WTC11 (cell line): Measurements from ENCODE around the gene CYP46A1. TPM values are rescaled to one million over a fixed set of nuclear protein-coding genes. Genes with fewer than 3 reads are reported as not detected.

Experiments
- ATAC-seq: fragments of 200-7000 bp; cut with Tn5 transposase; 2 replicates; pipeline ENCODE4 v1.10.0; 2021; ENCODE audit warnings: mild to moderate bottlenecking, moderate library complexity
- CTCF ChIA-PET: fragments of 300-600 bp; sonication (Branson Sonifier 250); formaldehyde crosslinking; loops from one replicate; lab custom pipeline; 2021; ENCODE audit warnings: antibody characterized with exemption; lab: Charles Lee
- POLR2A ChIA-PET: fragments of 350-600 bp; sonication (Branson Sonifier 250); formaldehyde crosslinking; loops from one replicate; lab custom pipeline; 2021; ENCODE audit warnings: antibody characterized with exemption; lab: Charles Lee
- DNase-seq: peaks from one replicate; pipeline ENCODE4 v3.0.0; 2021; ENCODE audit warnings: low spot score
- H3K27ac Mint-ChIP-seq: 2 replicates; pipeline ENCODE4 v1.8.0; 2021; ENCODE audit warnings: mixed read lengths
- H3K27me3 Mint-ChIP-seq: 2 replicates; pipeline ENCODE4 v1.8.0; 2021; ENCODE audit warnings: low read depth, mild to moderate bottlenecking, moderate library complexity, mixed read lengths
- H3K36me3 Mint-ChIP-seq: 2 replicates; pipeline ENCODE4 v1.8.0; 2021; ENCODE audit warnings: mixed read lengths
- H3K4me1 Mint-ChIP-seq: 2 replicates; pipeline ENCODE4 v1.8.0; 2022; ENCODE audit warnings: mixed read lengths
- H3K4me3 Mint-ChIP-seq: 2 replicates; pipeline ENCODE4 v1.8.0; 2021; ENCODE audit warnings: mild to moderate bottlenecking, moderate library complexity, mixed read lengths
- H3K9me3 Mint-ChIP-seq: 2 replicates; pipeline ENCODE4 v1.8.0; 2021; ENCODE audit warnings: mixed read lengths
- ATF1 ChIP-seq: sonication (generic); formaldehyde crosslinking; IDR thresholded peaks from 2 replicates; pipeline ENCODE4 v1.8.1; 2023; ENCODE audit warnings: mild to moderate bottlenecking, moderate library complexity, missing genetic modification reagents
- CREB1 ChIP-seq: sonication (generic); formaldehyde crosslinking; IDR thresholded peaks from 2 replicates; pipeline ENCODE4 v1.8.0; 2023; ENCODE audit warnings: mild to moderate bottlenecking, missing genetic modification reagents
- ETV6 ChIP-seq: sonication (generic); formaldehyde crosslinking; IDR thresholded peaks from 2 replicates; pipeline ENCODE4 v1.8.1; 2022; ENCODE audit warnings: mild to moderate bottlenecking, missing genetic modification reagents
- FOXP1 ChIP-seq: sonication (generic); formaldehyde crosslinking; IDR thresholded peaks from 2 replicates; pipeline ENCODE4 v1.8.0; 2022; ENCODE audit warnings: missing genetic modification reagents, mild to moderate bottlenecking, moderate library complexity, borderline replicate concordance
- GABPB1 ChIP-seq: sonication (generic); formaldehyde crosslinking; IDR thresholded peaks from 2 replicates; pipeline ENCODE4 v1.8.1; 2023; ENCODE audit warnings: mild to moderate bottlenecking, missing genetic modification reagents
- GTF2I ChIP-seq: fragments of 250-450 bp; sonication (Bioruptor Pico); conservative IDR thresholded peaks from 2 replicates; pipeline ENCODE4 v1.4.0; 2021; ENCODE audit warnings: mild to moderate bottlenecking
- HMGA2 ChIP-seq: fragments of 250-450 bp; sonication (Bioruptor Pico); IDR thresholded peaks from 2 replicates; pipeline ENCODE4 v1.4.0; 2021; ENCODE audit warnings: mild to moderate bottlenecking, moderate library complexity
- MXD4 ChIP-seq: fragments of 250-450 bp; sonication (Bioruptor Pico); IDR thresholded peaks from 2 replicates; pipeline ENCODE4 v1.8.0; 2021; ENCODE audit warnings: mild to moderate bottlenecking, moderate library complexity, borderline replicate concordance
- NFE2L1 ChIP-seq: sonication (generic); formaldehyde crosslinking; IDR thresholded peaks from 2 replicates; pipeline ENCODE4 v1.8.1; 2023; ENCODE audit warnings: missing genetic modification reagents
- OVOL2 ChIP-seq: fragments of 250-450 bp; sonication (Bioruptor Pico); IDR thresholded peaks from 2 replicates; pipeline ENCODE4 v1.9.0; 2021; ENCODE audit warnings: mild to moderate bottlenecking, borderline replicate concordance
- SP1 ChIP-seq: sonication (generic); formaldehyde crosslinking; conservative IDR thresholded peaks from 2 replicates; pipeline ENCODE4 v1.8.1; 2022; ENCODE audit warnings: missing genetic modification reagents
- ZNF317 ChIP-seq: sonication (generic); formaldehyde crosslinking; IDR thresholded peaks from 2 replicates; pipeline ENCODE4 v1.8.1; 2023; ENCODE audit warnings: low read depth, mild to moderate bottlenecking, moderate library complexity, missing genetic modification reagents, borderline replicate concordance
- total RNA-seq: library from RNA; stranded (reverse); gene quantifications from 3 replicates; pipeline ENCODE4 v1.2.3, GENCODE V29; 2021
- TF ChIP-seq, protein P1 (sequence below): fragments of 200-600 bp; IDR thresholded peaks from 2 replicates; pipeline ENCODE4 v1.8.0; 2022; ENCODE audit warnings: antibody characterized with exemption
- TF ChIP-seq, protein P2 (sequence below): fragments of 250-450 bp; sonication (Bioruptor Pico); IDR thresholded peaks from 2 replicates; pipeline ENCODE4 v1.9.0; 2021; ENCODE audit warnings: mild to moderate bottlenecking
- TF ChIP-seq, protein P3 (sequence below): sonication (generic); formaldehyde crosslinking; IDR thresholded peaks from 2 replicates; pipeline ENCODE4 v1.8.1; 2022; ENCODE audit warnings: mild to moderate bottlenecking, moderate library complexity, missing genetic modification reagents
- TF ChIP-seq, protein P4 (sequence below): sonication (generic); formaldehyde crosslinking; IDR thresholded peaks from 2 replicates; pipeline ENCODE4 v1.8.0; 2023; ENCODE audit warnings: mild to moderate bottlenecking, missing genetic modification reagents
- TF ChIP-seq, protein P5 (sequence below): sonication (generic); formaldehyde crosslinking; IDR thresholded peaks from 2 replicates; pipeline ENCODE4 v1.8.0; 2022; ENCODE audit warnings: mild to moderate bottlenecking, missing genetic modification reagents

CYP46A1 gene
- total RNA-seq, 1 experiment from 2014 or later, result 0.77 TPM

DNA sequence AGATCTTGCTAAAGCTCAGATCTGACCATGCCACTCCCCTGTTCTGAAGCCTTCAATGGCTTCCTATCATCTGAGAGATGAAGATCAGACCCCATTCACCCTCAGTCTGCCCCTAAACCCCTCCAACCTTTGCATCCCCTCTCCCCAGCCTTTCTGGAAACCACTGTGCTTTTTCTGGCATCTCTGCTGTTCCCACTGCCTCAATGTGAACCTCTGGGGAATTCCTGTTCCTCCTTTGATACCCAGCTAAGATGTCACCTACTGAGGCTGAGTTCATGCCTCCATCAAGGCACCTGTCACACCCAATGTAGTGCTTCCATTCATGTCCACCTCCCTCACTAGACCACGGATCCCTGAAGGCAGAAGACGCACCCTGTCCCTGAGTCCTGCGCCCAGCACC, 19.3 kb downstream of the CYP46A1 start (continued):
- no peak for TF ChIP-seq ATF1 (CRISPR knock-in tag)
- no peak for TF ChIP-seq MXD4 (CRISPR knock-in tag)
- TF ChIP-seq, protein P1, sequence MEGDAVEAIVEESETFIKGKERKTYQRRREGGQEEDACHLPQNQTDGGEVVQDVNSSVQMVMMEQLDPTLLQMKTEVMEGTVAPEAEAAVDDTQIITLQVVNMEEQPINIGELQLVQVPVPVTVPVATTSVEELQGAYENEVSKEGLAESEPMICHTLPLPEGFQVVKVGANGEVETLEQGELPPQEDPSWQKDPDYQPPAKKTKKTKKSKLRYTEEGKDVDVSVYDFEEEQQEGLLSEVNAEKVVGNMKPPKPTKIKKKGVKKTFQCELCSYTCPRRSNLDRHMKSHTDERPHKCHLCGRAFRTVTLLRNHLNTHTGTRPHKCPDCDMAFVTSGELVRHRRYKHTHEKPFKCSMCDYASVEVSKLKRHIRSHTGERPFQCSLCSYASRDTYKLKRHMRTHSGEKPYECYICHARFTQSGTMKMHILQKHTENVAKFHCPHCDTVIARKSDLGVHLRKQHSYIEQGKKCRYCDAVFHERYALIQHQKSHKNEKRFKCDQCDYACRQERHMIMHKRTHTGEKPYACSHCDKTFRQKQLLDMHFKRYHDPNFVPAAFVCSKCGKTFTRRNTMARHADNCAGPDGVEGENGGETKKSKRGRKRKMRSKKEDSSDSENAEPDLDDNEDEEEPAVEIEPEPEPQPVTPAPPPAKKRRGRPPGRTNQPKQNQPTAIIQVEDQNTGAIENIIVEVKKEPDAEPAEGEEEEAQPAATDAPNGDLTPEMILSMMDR, result no peak
- TF ChIP-seq, protein P2, sequence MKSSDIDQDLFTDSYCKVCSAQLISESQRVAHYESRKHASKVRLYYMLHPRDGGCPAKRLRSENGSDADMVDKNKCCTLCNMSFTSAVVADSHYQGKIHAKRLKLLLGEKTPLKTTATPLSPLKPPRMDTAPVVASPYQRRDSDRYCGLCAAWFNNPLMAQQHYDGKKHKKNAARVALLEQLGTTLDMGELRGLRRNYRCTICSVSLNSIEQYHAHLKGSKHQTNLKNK (CRISPR knock-in tag), result no peak
- TF ChIP-seq, protein P3, sequence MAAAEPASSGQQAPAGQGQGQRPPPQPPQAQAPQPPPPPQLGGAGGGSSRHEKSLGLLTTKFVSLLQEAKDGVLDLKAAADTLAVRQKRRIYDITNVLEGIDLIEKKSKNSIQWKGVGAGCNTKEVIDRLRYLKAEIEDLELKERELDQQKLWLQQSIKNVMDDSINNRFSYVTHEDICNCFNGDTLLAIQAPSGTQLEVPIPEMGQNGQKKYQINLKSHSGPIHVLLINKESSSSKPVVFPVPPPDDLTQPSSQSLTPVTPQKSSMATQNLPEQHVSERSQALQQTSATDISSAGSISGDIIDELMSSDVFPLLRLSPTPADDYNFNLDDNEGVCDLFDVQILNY, result no peak

DNA sequence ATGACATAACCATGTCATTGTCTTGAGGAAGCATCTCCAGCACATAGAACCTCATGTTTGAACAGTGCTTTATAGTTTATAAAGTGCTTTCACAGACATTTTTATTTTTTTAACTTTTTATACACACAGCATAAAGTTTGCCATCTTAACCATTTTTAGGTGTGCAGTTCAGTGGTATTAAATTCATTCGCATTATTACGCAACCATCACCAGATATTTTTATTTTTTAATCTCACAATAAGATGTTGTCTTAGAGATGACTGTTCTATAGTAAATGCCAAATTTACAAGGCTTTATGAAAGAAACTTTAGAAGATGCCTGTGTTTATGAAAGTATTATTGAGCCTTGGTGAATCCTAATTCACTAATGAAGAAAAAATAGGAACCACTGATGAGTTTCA, 19.9 kb downstream of the CYP46A1 start:
- ChIA-PET POLR2A (no interaction called here), CTCF (no interaction called here)
- DNase-seq (no peak), ATAC-seq (no peak)
- Mint-ChIP-seq H3K4me1 (no peaks in the 10 kb centered on the region), H3K27me3 (peaks cover 3% of the 10 kb centered on the region; the same call in 1 of the 2 replicates), H3K36me3 (peaks cover 22% of the 10 kb centered on the region), H3K9me3 (peaks cover 27% of the 10 kb centered on the region), H3K27ac (no peak overlapping the region), H3K4me3 (no peak overlapping the region)
- no peak for TF ChIP-seq OVOL2
- TF ChIP-seq, protein P4, sequence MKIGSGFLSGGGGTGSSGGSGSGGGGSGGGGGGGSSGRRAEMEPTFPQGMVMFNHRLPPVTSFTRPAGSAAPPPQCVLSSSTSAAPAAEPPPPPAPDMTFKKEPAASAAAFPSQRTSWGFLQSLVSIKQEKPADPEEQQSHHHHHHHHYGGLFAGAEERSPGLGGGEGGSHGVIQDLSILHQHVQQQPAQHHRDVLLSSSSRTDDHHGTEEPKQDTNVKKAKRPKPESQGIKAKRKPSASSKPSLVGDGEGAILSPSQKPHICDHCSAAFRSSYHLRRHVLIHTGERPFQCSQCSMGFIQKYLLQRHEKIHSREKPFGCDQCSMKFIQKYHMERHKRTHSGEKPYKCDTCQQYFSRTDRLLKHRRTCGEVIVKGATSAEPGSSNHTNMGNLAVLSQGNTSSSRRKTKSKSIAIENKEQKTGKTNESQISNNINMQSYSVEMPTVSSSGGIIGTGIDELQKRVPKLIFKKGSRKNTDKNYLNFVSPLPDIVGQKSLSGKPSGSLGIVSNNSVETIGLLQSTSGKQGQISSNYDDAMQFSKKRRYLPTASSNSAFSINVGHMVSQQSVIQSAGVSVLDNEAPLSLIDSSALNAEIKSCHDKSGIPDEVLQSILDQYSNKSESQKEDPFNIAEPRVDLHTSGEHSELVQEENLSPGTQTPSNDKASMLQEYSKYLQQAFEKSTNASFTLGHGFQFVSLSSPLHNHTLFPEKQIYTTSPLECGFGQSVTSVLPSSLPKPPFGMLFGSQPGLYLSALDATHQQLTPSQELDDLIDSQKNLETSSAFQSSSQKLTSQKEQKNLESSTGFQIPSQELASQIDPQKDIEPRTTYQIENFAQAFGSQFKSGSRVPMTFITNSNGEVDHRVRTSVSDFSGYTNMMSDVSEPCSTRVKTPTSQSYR, result no peak
- no peak for TF ChIP-seq ETV6 (CRISPR knock-in tag)
- no peak for TF ChIP-seq FOXP1 (CRISPR knock-in tag)
- no peak for TF ChIP-seq MXD4 (CRISPR knock-in tag)
- no peak for TF ChIP-seq GTF2I (CRISPR knock-in tag)
- no peak for TF ChIP-seq ZNF317 (CRISPR knock-in tag)
- TF ChIP-seq SP1 (CRISPR knock-in tag), result no peak
- TF ChIP-seq, protein P2 (CRISPR knock-in tag), result no peak
- TF ChIP-seq HMGA2 (CRISPR knock-in tag), result no peak
- TF ChIP-seq GABPB1 (CRISPR knock-in tag), result no peak
- no peak for TF ChIP-seq NFE2L1 (CRISPR knock-in tag)

DNA sequence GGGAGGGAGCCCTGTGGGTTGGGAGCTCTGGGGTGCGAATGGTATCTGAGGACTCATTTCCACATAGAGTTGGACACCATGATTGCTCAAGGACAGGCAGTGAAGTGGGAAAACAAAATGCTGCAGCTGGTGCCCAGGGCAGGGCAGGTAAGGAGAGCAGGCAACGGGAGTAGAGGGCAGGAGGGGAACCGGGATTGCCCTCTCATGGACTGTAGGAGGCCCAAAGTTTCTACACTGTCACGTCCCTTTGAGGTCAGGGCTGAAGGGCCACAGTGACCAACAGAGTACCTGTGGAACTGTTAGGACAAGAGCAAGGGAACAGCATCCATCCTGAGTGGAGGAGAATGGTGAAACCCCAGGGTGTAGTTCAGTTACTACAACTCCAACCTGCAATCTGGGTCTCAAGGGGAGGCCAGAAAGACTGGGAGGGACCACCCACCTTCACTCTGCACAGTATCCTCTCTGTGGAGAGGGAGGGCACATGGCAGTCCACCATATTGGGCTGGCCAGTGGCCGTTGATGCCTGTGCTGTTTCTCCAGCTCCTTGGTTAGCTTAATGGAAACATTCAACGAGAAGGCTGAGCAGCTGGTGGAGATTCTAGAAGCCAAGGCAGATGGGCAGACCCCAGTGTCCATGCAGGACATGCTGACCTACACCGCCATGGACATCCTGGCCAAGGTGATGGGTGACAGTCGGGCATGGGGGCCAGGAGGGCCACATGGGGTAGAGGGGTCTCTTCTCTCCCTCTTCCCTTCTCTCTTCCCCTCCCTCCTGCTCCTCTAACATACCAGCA, 22.2 kb downstream of the CYP46A1 start:
- peaks cover 27% of the 10 kb centered on the region for H3K9me3 Mint-ChIP-seq
- ATAC-seq, result no peak
- TF ChIP-seq CREB1 (CRISPR knock-in tag), result no peak
- TF ChIP-seq, protein P4, result no peak
- TF ChIP-seq, protein P5, sequence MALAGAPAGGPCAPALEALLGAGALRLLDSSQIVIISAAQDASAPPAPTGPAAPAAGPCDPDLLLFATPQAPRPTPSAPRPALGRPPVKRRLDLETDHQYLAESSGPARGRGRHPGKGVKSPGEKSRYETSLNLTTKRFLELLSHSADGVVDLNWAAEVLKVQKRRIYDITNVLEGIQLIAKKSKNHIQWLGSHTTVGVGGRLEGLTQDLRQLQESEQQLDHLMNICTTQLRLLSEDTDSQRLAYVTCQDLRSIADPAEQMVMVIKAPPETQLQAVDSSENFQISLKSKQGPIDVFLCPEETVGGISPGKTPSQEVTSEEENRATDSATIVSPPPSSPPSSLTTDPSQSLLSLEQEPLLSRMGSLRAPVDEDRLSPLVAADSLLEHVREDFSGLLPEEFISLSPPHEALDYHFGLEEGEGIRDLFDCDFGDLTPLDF (CRISPR knock-in tag), result no peak
- TF ChIP-seq, all 79 proteins: peak for 0
- no peak overlapping the region for H3K4me3 Mint-ChIP-seq
- POLR2A ChIA-PET, result no interaction called here
- H3K4me1 Mint-ChIP-seq, result no peaks in the 10 kb centered on the region
- H3K36me3 Mint-ChIP-seq, result peaks cover 22% of the 10 kb centered on the region
- DNase-seq, result no peak
- H3K27me3 Mint-ChIP-seq, result peaks cover 3% of the 10 kb centered on the region
- no peak overlapping the region for H3K27ac Mint-ChIP-seq
- CTCF ChIA-PET, result interaction anchor here (1.1 to 1.5 kb wide), 2 partner anchors 18 to 22 kb away, joined by 3 to 5 read pairs; no protein-coding TSS in a partner anchor
